Activated naive CD4-positive, alpha-beta T cell treated with anti-CD3 and anti-CD28 coated beads for 36 hours (primary cell): Measurements from ENCODE around the gene OTOP3. TPM values are rescaled to one million over a fixed set of nuclear protein-coding genes. Genes with fewer than 3 reads are reported as not detected.
A peak's percentile ranks its signal among the peaks of the same experiment; 100 is the strongest.

Source experiments
- CTCF ChIA-PET: fragments of 350-600 bp; sonication (Branson Sonifier 250); formaldehyde crosslinking; loops from one replicate; lab custom pipeline; 2021; ENCODE audit warnings: antibody characterized with exemption; lab: Charles Lee
- DNase-seq: peaks from one replicate; pipeline ENCODE4 v3.0.0-alpha.2; 2020
- H3K27ac Mint-ChIP-seq: one replicate; pipeline ENCODE4 v1.8.0; 2021; ENCODE audit warnings: mild to moderate bottlenecking, mixed read lengths
- H3K27me3 Mint-ChIP-seq: one replicate; pipeline ENCODE4 v1.8.0; 2021; ENCODE audit warnings: low read depth, mixed read lengths
- H3K36me3 Mint-ChIP-seq: one replicate; pipeline ENCODE4 v1.8.0; 2021; ENCODE audit warnings: low read depth, mixed read lengths
- H3K4me1 Mint-ChIP-seq: one replicate; pipeline ENCODE4 v1.8.0; 2021; ENCODE audit warnings: low read depth, mixed read lengths
- H3K4me3 Mint-ChIP-seq: one replicate; pipeline ENCODE4 v1.8.0; 2021; ENCODE audit warnings: mild to moderate bottlenecking, moderate library complexity, mixed read lengths
- H3K9me3 Mint-ChIP-seq: one replicate; pipeline ENCODE4 v1.8.0; 2021; ENCODE audit warnings: mixed read lengths
- intact Hi-C: fragments of 100-400 bp; cut with micrococcal nuclease; formaldehyde crosslinking; loops from one replicate; pipeline ENCODE4 v1.15.1; 2023
- total RNA-seq, 2 experiments: library from RNA; stranded (reverse); gene quantifications; one replicate each; pipeline ENCODE4 v1.2.3, GENCODE V29; 2021

OTOP3 gene
- not detected for total RNA-seq

DNA sequence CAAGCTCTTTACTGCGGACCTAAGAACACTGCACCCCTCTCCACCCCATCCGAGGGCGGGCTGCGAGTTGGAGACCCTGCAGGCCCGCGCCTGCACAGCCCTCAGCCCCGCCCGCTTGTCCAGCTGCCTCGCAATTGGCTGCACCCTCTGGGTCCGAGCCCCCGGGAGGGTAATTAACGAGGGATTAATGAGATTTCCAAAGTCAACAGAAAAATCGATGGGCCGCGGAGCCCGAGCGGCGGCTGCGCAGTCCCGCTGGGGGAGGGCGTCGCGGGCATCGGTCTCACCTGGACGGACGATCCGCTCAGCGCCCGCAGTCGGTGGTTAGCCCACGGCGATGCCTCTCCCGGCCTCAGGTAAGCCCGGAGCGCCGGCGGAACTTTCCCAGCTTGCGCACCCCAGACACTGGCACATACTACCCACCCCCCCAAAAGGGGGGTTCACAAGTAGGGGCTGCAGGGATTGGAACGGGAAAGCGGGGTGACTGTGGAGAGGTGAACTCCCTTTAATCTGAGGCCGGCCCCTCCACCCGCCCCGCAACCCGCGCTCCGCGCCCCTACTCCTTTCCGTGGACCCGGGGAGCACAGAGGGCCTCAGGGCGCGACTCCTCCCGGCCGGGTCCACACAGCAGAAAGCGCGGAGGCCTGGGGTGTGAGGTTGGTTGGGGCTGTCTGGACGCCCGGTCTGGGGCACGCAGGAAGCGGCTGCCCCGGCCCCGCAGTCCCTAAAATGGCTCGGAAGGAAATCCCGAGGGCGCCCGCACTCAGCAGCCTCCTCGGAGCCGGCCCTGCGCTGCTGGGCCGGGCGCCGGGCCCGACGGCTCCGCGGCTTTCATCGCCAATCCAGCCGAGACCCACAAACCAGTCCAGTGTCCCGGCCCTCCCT lies at the start of gene OTOP3:
Gene OTOP3, plus strand, starts transcription at position 314 of the 885 bp plus-strand sequence. Its CDS starts 24 bp downstream, at position 338.
- intact Hi-C loops = no loop called here
- no peak for DNase-seq
- peaks cover 33% of the 10 kb centered on the region for H3K27me3 Mint-ChIP-seq
- no peaks in the 10 kb centered on the region for H3K9me3 Mint-ChIP-seq
- no peak within 1 kb of the TSS for H3K27ac Mint-ChIP-seq
- H3K4me1 Mint-ChIP-seq = peaks cover 2% of the 10 kb centered on the region
- H3K4me3 Mint-ChIP-seq = no peak within 1 kb of the TSS
- CTCF ChIA-PET = interaction anchor here (1.4 kb wide), 1 partner anchor 21 kb away, joined by 3 read pairs; no protein-coding TSS in a partner anchor
- H3K36me3 Mint-ChIP-seq = no peaks in the 10 kb centered on the region

GRCh38 chr17:74888469-74888868 lies 47.2 kb upstream of the OTOP3 start:
- Mint-ChIP-seq H3K4me1 (no peaks in the 10 kb centered on the region), H3K27me3 (peaks cover 14% of the 10 kb centered on the region), H3K9me3 (no peaks in the 10 kb centered on the region), H3K36me3 (no peaks in the 10 kb centered on the region), H3K4me3 (no peak overlapping the region), H3K27ac (no peak overlapping the region)
- intact Hi-C loops = no loop called here
- CTCF ChIA-PET = interaction anchor here (1.3 kb wide), 1 partner anchor 97 kb away, joined by 4 read pairs; no protein-coding TSS in a partner anchor
- DNase-seq = no peak

DNA sequence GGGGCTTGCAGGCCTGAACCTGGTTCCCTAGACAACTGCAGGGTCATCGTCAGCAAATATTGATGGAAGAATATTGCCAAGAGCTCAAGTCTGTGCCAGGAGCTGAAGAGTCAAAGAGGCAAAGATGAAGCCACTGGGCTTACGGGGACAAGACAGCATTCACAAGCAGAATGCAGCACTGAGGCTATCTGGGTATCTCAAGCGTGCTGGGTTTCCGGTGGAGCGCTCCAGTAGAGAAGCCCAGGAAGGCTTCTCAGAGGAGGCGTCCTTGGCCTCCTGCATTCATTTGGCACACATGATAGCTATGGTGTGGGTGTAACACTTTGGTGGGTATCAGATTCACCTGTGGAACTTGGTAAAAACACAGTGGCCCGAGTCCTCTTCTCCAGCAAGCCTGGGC lies 45.1 kb upstream of the OTOP3 start:
- intact Hi-C loops = no loop called here
- H3K27me3 Mint-ChIP-seq = peaks cover 27% of the 10 kb centered on the region
- H3K4me1 Mint-ChIP-seq = peaks cover 2% of the 10 kb centered on the region
- H3K27ac Mint-ChIP-seq = no peak overlapping the region
- no peak overlapping the region for H3K4me3 Mint-ChIP-seq
- CTCF ChIA-PET = interaction anchor here (0.6 to 1.0 kb wide), 2 partner anchors 71 to 165 kb away, joined by 3 to 4 read pairs; no protein-coding TSS in a partner anchor
- no peaks in the 10 kb centered on the region for H3K9me3 Mint-ChIP-seq
- no peak for DNase-seq
- no peaks in the 10 kb centered on the region for H3K36me3 Mint-ChIP-seq

DNA sequence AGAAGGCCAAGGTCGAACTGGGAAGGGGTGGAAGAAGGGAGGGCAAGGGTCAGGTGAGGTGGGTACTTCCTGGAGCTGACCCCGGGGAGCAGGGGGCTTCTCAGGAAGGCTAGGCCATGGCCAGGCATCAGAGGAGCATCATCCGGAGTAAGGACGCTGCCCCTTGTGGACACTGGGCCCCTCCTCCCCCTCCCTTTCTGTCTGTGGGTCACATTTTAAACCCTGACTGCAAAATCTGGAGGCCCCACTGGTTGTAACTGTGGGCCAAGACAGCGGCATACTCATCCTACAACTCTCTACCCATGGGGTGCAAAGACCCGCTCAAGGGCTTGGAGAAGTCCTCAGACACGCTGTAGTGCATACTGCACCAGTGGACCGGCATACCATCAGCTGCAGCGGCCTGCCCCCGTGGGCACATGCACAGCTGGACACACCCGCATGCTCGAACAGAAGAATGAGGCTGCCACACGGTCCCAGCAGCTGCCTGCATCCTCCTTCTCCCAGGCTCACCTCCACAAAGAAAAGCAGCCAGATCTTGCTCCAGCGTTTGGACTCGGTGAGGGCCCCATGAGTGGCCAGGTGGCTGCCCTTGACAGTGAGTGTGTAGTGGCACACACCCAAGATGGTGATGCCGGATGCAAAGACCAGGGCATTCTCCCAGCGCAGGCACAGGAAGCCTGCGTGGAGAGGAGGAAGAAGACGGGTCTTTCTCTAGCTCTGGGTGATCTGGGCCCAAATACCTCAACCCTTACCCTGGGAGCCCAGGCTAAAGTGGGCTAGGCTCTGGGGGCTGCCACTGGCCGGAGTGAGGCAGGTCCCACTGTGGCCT lies 43.5 kb upstream of the OTOP3 start:
- CTCF ChIA-PET = no interaction called here
- no peaks in the 10 kb centered on the region for H3K36me3 Mint-ChIP-seq
- intact Hi-C loops = no loop called here
- no peak for DNase-seq
- H3K4me1 Mint-ChIP-seq = peaks cover 2% of the 10 kb centered on the region
- H3K4me3 Mint-ChIP-seq = no peak overlapping the region
- peaks cover 23% of the 10 kb centered on the region for H3K27me3 Mint-ChIP-seq
- no peaks in the 10 kb centered on the region for H3K9me3 Mint-ChIP-seq
- H3K27ac Mint-ChIP-seq = no peak overlapping the region

- H3K9me3 Mint-ChIP-seq = no peaks in the 10 kb centered on the region
- intact Hi-C loops = no loop called here
- no peak for DNase-seq
These were observed 42.5 kb upstream of the OTOP3 start, which contains the start of gene FADS6 for GRCh38 chr17:74892974-74893911. Gene FADS6 (minus strand): TSS chr17:74893633. CDS start chr17:74893595, 38 bp downstream.

DNA sequence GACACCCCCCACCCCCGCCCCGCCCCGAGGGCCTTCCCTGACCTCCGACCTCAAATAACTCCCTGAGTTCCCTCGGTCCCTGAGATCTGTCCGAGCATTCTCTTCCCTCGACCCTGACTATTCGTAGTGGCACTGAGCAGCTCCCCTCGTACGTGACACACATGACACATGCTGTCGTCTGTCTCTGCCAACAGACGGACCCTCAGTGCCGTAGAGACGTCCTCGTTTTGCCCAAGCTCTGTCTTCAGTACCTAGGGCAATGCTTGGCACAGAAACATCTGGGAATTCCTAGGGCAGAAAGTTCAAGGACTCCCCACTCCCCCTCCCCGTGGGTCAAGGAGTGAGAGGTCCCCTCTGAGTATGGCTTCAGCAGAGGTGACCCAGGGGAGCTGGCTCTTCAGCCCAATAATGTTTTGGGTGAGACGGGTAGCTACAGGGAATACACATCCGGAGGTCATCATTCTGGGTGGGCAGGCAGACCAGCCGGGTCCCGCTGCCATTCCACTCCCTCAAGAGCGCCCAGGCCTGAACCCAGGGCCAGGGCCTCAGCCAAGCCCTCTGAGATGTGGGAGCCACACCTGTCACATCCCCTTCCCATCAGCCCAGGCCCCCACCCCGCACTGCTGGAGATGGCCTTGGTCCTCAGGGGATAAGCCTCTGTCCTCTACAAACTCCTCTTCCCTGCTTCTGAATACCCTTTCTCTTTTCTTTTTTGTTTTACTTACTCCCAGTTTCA lies 41.6 kb upstream of the OTOP3 start:
- DNase-seq = no peak
- H3K9me3 Mint-ChIP-seq = no peaks in the 10 kb centered on the region
- peaks cover 23% of the 10 kb centered on the region for H3K27me3 Mint-ChIP-seq
- CTCF ChIA-PET = no interaction called here
- H3K27ac Mint-ChIP-seq = no peak overlapping the region
- H3K36me3 Mint-ChIP-seq = no peaks in the 10 kb centered on the region
- peaks cover 2% of the 10 kb centered on the region for H3K4me1 Mint-ChIP-seq
- intact Hi-C loops = no loop called here
- H3K4me3 Mint-ChIP-seq = peak overlapping the region; percentile 43

More at GRCh38 chr17:74892974-74893911, 42.5 kb upstream of the OTOP3 start, which contains the start of gene FADS6:
- Mint-ChIP-seq H3K27ac (no peak within 1 kb of the TSS), H3K27me3 (peaks cover 23% of the 10 kb centered on the region), H3K4me1 (peaks cover 2% of the 10 kb centered on the region), H3K36me3 (no peaks in the 10 kb centered on the region), H3K4me3 (peak within 1 kb of the TSS; percentile 43)
- CTCF ChIA-PET = no interaction called here

- no peak overlapping the region for H3K4me3 Mint-ChIP-seq
- no peaks in the 10 kb centered on the region for H3K9me3 Mint-ChIP-seq
- no peaks in the 10 kb centered on the region for H3K36me3 Mint-ChIP-seq
- CTCF ChIA-PET = interaction anchor here (0.6 to 1.0 kb wide), 3 partner anchors 17 to 107 kb away, joined by 3 read pairs; no protein-coding TSS in a partner anchor
- intact Hi-C loops = no loop called here
- H3K27ac Mint-ChIP-seq = no peak overlapping the region
- H3K27me3 Mint-ChIP-seq = peaks cover 13% of the 10 kb centered on the region
- DNase-seq = no peak
- H3K4me1 Mint-ChIP-seq = peaks cover 2% of the 10 kb centered on the region
These were observed 37.2 kb upstream of the OTOP3 start for GRCh38 chr17:74898376-74898946.

- intact Hi-C loops = no loop called here
- Mint-ChIP-seq H3K4me1 (no peaks in the 10 kb centered on the region), H3K27ac (no peak overlapping the region), H3K4me3 (no peak overlapping the region), H3K27me3 (no peaks in the 10 kb centered on the region), H3K36me3 (no peaks in the 10 kb centered on the region), H3K9me3 (no peaks in the 10 kb centered on the region)
- no peak for DNase-seq
- CTCF ChIA-PET = interaction anchor here (1.1 kb wide), 1 partner anchor 61 kb away, joined by 3 read pairs; no protein-coding TSS in a partner anchor
These were observed 35.5 kb upstream of the OTOP3 start for GRCh38 chr17:74900208-74900607.

- H3K9me3 Mint-ChIP-seq = no peaks in the 10 kb centered on the region
- intact Hi-C loops = no loop called here
- DNase-seq = no peak
- H3K27ac Mint-ChIP-seq = no peak overlapping the region
- no peak overlapping the region for H3K4me3 Mint-ChIP-seq
- H3K4me1 Mint-ChIP-seq = no peaks in the 10 kb centered on the region
- CTCF ChIA-PET = interaction anchor here (0.6 kb wide), 1 partner anchor 56 kb away, joined by 3 read pairs; no protein-coding TSS in a partner anchor
- no peaks in the 10 kb centered on the region for H3K27me3 Mint-ChIP-seq
- H3K36me3 Mint-ChIP-seq = no peaks in the 10 kb centered on the region
These were observed 34.2 kb upstream of the OTOP3 start for GRCh38 chr17:74901353-74902135.

DNA sequence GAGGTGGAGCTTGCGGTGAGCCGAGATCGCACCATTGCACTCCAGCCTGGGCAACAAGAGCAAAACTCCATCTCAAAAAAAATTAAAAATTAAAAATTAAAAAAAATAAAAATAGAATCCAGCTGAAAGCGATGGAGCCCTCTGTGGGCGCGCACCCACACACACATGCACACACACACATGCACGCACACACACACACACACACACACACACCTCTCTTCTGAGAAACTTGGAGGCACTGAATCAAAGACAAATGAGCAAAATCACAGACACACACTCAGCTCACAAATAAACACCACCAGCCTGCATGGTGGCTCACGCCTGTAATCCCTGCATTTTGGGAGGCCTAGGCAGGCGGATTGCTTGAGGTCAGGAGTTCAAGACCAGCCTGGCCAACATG lies 32.7 kb upstream of the OTOP3 start:
- intact Hi-C loops = no loop called here
- H3K27me3 Mint-ChIP-seq = no peaks in the 10 kb centered on the region
- no peak overlapping the region for H3K27ac Mint-ChIP-seq
- H3K4me3 Mint-ChIP-seq = no peak overlapping the region
- H3K36me3 Mint-ChIP-seq = no peaks in the 10 kb centered on the region
- H3K4me1 Mint-ChIP-seq = no peaks in the 10 kb centered on the region
- CTCF ChIA-PET = no interaction called here
- H3K9me3 Mint-ChIP-seq = no peaks in the 10 kb centered on the region
- no peak for DNase-seq
